Dermis blood vessel endothelial cell (primary cell): ENCODE data around the gene BDNF. TPM values are rescaled to one million over a fixed set of nuclear protein-coding genes. Genes with fewer than 3 reads are reported as not detected.
"Not testable (repeated sequence)": the region's sequence is repeated elsewhere in the genome, so short reads cannot be mapped to it uniquely, and the experiment has no call there.

Experiments used
- DNase-seq: peaks from one replicate; pipeline ENCODE4 v3.0.0; 2010
- total RNA-seq: library from RNA; depleted of rRNA; stranded (reverse); fragments of >200 nt; gene quantifications from 2 replicates; pipeline ENCODE4 v1.2.3, GENCODE V29; 2014

BDNF gene
- total RNA-seq, 1 donor from 2014 or later: 0.85 TPM

GRCh38 chr11:27665508-27666101, 34.6 kb downstream of the BDNF start:
- DNase-seq: not testable (repeated sequence)

GRCh38 chr11:27663326-27663725, 36.9 kb downstream of the BDNF start:
- DNase-seq: no peak

GRCh38 chr11:27660171-27660570, 40.1 kb downstream of the BDNF start:
- DNase-seq: no peak

GRCh38 chr11:27658535-27659236, 41.6 kb downstream of the BDNF start:
- no peak for DNase-seq

GRCh38 chr11:27656806-27657483, 43.3 kb downstream of the BDNF start:
- DNase-seq: no peak

GRCh38 chr11:27656320-27656719, 43.9 kb downstream of the BDNF start:
- DNase-seq: no peak

- DNase-seq: no peak
These were observed 46.1 kb downstream of the BDNF start for GRCh38 chr11:27653990-27654758.

- no peak for DNase-seq
These were observed 48.5 kb downstream of the BDNF start for GRCh38 chr11:27651711-27652110.

- no peak for DNase-seq
These were observed 49.3 kb downstream of the BDNF start for GRCh38 chr11:27650988-27651387.

GRCh38 chr11:27649800-27650199, 50.5 kb downstream of the BDNF start:
- DNase-seq: no peak

- no peak for DNase-seq
These were observed 51.4 kb downstream of the BDNF start for GRCh38 chr11:27648840-27649239.

GRCh38 chr11:27646051-27646818, 54.0 kb downstream of the BDNF start:
- DNase-seq: no peak

- DNase-seq: no peak
These were observed 57.3 kb downstream of the BDNF start for GRCh38 chr11:27642954-27643353.

- no peak for DNase-seq
These were observed 59.3 kb downstream of the BDNF start for GRCh38 chr11:27640954-27641353.

GRCh38 chr11:27635567-27636037, 64.7 kb downstream of the BDNF start:
- no peak for DNase-seq

GRCh38 chr11:27634776-27635175, 65.5 kb downstream of the BDNF start:
- DNase-seq: not testable (repeated sequence)

- DNase-seq: not testable (repeated sequence)
These were observed 66.0 kb downstream of the BDNF start for GRCh38 chr11:27634282-27634681.

- not testable (repeated sequence) for DNase-seq
These were observed 71.2 kb downstream of the BDNF start for GRCh38 chr11:27629023-27629422.

GRCh38 chr11:27627979-27628378, 72.3 kb downstream of the BDNF start:
- no peak for DNase-seq

- no peak for DNase-seq
These were observed 73.2 kb downstream of the BDNF start for GRCh38 chr11:27626938-27627586.

- DNase-seq: no peak
These were observed 73.9 kb downstream of the BDNF start for GRCh38 chr11:27626269-27626937.
